HG03045 (cell line): Measurements from ENCODE around the gene SPAG17.
A peak's percentile ranks its signal among the peaks of the same experiment; 100 is the strongest.
"Not testable (repeated sequence)": the region's sequence is repeated elsewhere in the genome, so short reads cannot be mapped to it uniquely, and the experiment has no call there.

ENCODE experiments used
- ATAC-seq: cut with Tn5 transposase; IDR thresholded peaks from one replicate; pipeline ENCODE4 v1.9.1; 2021; ENCODE audit warnings: mild to moderate bottlenecking, moderate library complexity; ENCODE audit not compliant: unreplicated experiment

The SPAG17 gene

GRCh38 chr1:117985973-117986372, 199.1 kb downstream of the SPAG17 start:
- ATAC-seq: no peak

- no peak for ATAC-seq
Observed at GRCh38 chr1:117985239-117985638, 199.8 kb downstream of the SPAG17 start.

- no peak for ATAC-seq
Observed at GRCh38 chr1:117981455-117982192, 203.4 kb downstream of the SPAG17 start.

DNA sequence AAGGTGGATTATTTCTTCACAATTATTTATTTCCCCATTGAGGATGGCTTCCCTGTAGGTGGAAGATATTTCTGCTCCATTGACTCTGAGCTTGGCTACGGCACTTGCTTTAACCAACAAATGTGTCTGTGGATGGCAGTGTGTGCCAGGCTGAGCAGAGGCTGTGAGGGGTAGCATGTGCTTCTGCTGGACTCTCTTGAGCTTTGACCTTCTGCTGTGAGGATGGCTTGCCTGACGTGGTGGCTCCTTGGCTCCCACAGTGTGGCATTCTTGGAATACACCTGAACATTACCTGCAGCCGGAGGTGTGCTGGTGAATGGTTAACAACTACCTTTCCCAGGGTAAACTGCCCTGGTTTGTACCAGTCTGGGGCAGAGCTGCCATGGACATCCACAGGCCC, 208.6 kb downstream of the SPAG17 start:
- no peak for ATAC-seq

- no peak for ATAC-seq
Observed at GRCh38 chr1:117971777-117972176, 213.3 kb downstream of the SPAG17 start.

DNA sequence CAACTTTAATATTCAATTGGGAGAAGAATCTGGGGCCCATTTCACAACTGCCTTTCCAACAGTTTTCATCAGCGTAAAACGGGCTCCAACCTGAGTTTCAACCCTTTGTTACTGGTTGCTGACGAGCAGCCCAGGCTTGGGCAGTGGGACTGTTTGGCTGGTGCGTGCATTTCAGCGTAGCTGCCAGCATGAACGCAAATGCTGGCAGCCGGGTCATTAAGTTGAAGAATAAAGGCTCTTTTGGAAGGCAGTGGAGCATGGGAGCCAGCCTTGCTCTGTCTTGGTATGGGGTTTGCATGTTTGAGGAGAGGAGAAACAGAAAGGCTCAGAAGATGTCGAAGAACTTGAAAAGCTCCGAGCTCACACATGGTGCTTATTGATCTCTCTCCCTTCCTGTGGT, 214.8 kb downstream of the SPAG17 start:
- ATAC-seq: no peak

GRCh38 chr1:117967881-117968280, 217.1 kb downstream of the SPAG17 start:
- no peak for ATAC-seq

DNA sequence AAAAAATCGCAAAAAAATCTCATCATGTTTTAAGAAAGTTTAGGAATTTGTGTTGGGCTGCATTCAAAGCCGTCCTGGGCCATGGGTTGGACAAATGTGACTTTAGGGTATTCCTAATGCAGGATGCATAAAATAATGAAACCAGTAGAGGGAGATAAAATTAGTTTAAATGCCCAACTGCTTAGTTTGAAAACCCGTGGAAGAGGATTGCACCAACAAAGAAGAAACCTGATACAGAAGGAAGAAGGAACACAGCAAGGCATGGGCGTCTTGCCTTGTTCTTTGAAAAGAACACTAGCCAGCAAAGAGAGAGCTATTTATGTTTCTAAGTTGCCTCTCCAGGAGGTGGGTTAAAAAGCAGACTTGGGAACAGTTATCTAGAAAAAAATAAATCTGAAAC, 217.6 kb downstream of the SPAG17 start:
- ATAC-seq: no peak

- no peak for ATAC-seq
Observed at GRCh38 chr1:117964290-117965038, 220.6 kb downstream of the SPAG17 start.

DNA sequence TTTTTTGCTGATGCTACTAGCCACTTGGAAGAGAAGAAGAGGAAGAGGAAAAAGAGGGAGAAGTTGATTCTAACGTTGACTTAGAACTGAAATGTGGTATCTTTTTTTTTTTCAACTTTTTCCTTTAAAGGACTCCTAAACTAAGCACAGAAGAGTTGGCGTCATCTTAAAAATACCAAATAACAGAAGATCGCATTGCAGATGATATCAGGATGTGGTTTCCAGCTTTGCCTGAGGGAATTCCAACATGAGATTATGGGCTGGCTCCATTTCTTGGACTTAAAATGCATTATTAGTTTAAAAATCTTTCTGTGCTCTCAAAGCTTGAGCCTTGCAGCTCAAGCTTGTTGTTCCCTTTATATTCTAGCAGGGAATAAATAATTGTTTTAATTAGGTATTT, 225.7 kb downstream of the SPAG17 start:
- no peak for ATAC-seq

- ATAC-seq: no peak
Observed at GRCh38 chr1:117952386-117952785, 232.6 kb downstream of the SPAG17 start.

- no peak for ATAC-seq
Observed at GRCh38 chr1:117942293-117942692, 242.7 kb downstream of the SPAG17 start.

- ATAC-seq: no peak
Observed at GRCh38 chr1:117933769-117934168, 251.3 kb downstream of the SPAG17 start.

- ATAC-seq: no peak
Observed at GRCh38 chr1:117932576-117932975, 252.5 kb downstream of the SPAG17 start.

- ATAC-seq: no peak
Observed at GRCh38 chr1:117930484-117930883, 254.5 kb downstream of the SPAG17 start.

DNA sequence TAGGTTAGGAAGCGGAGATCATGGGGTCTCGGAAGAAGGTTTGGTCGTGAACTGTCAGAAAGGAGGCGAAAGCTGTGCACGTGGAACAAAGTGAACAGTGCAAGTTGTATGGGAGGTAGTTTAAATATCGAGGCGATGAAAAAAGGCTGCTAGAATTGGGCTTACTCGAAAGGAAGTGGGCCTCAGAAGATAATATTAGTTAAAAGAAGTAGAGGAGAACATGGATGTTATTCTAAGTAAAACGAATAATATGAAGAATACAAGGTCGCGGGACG, 254.9 kb downstream of the SPAG17 start:
- ATAC-seq: no peak

- ATAC-seq: peak; percentile 95
Observed at GRCh38 chr1:117929343-117930172, 255.5 kb downstream of the SPAG17 start, which contains the start of the genes GDAP2 and WDR3. GDAP2 (minus strand) TSS chr1:117929621; CDS start chr1:117920357, 9,264 bp downstream. WDR3 (plus strand) TSS chr1:117929739; CDS start chr1:117933320, 3,581 bp downstream.

DNA sequence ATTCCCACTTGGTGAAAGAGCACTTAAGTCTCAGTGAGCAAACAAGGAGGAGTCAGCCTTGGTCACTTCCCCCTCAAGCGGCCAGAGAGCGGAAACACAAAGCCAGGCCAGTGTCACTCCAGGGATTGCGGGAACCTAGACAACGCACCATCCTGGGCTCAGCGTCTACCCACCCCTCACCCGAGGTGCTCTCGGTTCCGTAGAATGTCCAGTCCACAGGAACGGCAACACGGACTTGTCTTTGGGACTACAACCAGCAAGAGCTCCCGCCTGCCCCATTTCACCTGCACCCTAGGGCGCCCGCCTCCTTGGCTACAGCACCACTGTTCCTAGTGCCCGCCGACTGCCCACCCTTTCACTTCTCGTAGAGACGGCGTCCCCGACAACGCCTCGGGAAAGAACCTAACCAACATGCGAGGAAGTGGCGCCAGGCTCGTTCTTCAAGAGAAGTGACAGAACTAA, 256.1 kb downstream of the SPAG17 start:
- peak; percentile 45 for ATAC-seq

DNA sequence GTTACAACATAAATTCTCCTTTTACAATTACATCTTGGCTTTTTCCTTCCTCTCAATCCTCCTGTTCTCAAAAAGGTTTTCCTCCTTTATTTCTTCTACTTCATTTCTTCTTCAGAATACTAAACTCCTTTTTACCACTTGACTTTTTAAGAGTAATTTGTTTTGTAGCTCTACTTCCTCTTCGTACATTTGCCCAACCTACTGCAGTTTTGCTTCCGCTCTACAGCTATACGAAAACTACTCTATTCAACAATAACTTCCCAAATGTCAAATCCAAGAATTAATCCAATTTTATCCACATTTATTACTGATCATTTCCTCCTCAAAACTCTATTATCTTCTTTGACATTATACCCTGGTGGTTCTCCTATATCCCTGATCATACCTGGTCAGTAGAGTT, 259.0 kb downstream of the SPAG17 start:
- no peak for ATAC-seq

DNA sequence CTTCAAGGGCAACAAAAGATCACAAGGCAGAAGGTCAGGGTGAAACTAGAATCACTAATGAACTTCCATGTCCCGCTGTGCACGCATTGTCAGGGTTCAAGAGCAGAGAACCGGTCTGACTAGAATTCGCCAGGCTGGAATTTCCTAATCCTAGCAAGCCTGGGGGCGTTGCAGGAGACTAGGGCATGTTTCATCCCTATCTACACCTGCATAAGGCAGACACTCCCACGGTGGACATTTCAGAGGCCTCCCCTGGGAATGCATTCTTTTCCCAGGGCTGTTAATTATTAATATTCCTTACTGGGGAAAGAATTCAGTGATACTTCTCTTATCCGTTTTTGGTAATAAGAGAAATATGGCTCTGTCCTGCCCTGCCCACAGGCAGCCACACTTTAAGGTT, 262.3 kb downstream of the SPAG17 start:
- ATAC-seq: not testable (repeated sequence)

DNA sequence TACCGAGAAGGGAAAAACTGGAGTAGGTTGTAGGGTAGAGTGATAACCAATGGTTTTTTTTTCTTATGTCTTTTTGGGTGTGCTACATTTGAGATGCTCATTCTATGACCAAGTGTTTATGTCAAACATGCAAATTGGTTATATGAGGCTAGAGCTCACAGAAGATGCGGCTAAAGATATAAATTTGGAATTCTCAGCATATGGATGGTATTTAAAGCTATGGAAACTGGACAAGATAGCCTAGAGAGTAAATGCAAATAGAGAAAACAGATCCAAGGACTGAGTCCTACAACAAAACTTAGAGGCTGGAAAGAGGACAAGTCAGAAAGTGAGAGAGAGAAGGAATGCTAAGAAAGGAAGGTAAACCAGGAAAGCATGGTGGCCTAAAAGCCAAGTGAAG, 263.0 kb downstream of the SPAG17 start:
- ATAC-seq: no peak
